ENCODE results near the gene TOMM7.

DNA sequence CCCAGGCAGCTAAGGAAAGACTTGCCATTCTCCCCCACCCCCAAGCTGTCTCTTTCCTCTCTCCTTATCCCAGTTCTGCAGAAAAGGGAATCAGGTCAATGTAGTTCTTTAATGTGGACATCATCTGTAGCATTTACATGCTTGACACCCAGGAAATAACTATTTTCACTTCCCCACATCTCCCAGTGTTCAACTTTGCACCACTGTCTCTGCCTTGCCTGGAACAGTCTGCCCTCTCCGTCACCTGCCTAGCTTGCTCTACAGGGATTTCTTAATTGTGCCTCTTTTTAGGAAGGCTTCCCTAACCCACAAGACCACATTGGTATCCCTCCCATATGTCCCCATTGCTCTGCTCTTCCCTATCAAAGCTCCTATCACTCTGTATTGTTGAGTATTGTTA, 45.9 kb upstream of the TOMM7 start:
- TF ChIP-seq TAF1 (IDR thresholded peaks at IDR 0.05; ENCODE audit: borderline replicate concordance, insufficient read depth, low read length): no peak
- no peak for TF ChIP-seq POLR2AphosphoS5 (IDR thresholded peaks at IDR 0.05; ENCODE audit: low read depth, low read length)
- TF ChIP-seq, protein P1, sequence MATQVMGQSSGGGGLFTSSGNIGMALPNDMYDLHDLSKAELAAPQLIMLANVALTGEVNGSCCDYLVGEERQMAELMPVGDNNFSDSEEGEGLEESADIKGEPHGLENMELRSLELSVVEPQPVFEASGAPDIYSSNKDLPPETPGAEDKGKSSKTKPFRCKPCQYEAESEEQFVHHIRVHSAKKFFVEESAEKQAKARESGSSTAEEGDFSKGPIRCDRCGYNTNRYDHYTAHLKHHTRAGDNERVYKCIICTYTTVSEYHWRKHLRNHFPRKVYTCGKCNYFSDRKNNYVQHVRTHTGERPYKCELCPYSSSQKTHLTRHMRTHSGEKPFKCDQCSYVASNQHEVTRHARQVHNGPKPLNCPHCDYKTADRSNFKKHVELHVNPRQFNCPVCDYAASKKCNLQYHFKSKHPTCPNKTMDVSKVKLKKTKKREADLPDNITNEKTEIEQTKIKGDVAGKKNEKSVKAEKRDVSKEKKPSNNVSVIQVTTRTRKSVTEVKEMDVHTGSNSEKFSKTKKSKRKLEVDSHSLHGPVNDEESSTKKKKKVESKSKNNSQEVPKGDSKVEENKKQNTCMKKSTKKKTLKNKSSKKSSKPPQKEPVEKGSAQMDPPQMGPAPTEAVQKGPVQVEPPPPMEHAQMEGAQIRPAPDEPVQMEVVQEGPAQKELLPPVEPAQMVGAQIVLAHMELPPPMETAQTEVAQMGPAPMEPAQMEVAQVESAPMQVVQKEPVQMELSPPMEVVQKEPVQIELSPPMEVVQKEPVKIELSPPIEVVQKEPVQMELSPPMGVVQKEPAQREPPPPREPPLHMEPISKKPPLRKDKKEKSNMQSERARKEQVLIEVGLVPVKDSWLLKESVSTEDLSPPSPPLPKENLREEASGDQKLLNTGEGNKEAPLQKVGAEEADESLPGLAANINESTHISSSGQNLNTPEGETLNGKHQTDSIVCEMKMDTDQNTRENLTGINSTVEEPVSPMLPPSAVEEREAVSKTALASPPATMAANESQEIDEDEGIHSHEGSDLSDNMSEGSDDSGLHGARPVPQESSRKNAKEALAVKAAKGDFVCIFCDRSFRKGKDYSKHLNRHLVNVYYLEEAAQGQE (IDR thresholded peaks at IDR 0.05; ENCODE audit: insufficient read depth in 1 of 2, low read depth in 2 of 2, low read length in 2 of 2): no peak

All from PFSK-1 (cell line).